ENCODE results near the gene MAX. TPM values are rescaled to one million over a fixed set of nuclear protein-coding genes. Genes with fewer than 3 reads are reported as not detected.

MAX gene
- total and polyA plus RNA-seq, 2 experiments from 2014 or later, result 25.0 to 27.7 TPM

GRCh38 chr14:65100922-65101541 lies 1.3 kb downstream of the MAX start (continued):
- no peak for TF ChIP-seq ZNF114 (CRISPR knock-in tag; IDR thresholded peaks at IDR 0.05)

GRCh38 chr14:65098586-65098985 lies 3.7 kb downstream of the MAX start:
- TF ChIP-seq EZH2phosphoT487 (IDR thresholded peaks at IDR 0.05; ENCODE audit: unreplicated experiment), result no peak
- TF ChIP-seq, protein P1, sequence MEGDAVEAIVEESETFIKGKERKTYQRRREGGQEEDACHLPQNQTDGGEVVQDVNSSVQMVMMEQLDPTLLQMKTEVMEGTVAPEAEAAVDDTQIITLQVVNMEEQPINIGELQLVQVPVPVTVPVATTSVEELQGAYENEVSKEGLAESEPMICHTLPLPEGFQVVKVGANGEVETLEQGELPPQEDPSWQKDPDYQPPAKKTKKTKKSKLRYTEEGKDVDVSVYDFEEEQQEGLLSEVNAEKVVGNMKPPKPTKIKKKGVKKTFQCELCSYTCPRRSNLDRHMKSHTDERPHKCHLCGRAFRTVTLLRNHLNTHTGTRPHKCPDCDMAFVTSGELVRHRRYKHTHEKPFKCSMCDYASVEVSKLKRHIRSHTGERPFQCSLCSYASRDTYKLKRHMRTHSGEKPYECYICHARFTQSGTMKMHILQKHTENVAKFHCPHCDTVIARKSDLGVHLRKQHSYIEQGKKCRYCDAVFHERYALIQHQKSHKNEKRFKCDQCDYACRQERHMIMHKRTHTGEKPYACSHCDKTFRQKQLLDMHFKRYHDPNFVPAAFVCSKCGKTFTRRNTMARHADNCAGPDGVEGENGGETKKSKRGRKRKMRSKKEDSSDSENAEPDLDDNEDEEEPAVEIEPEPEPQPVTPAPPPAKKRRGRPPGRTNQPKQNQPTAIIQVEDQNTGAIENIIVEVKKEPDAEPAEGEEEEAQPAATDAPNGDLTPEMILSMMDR (conservative IDR thresholded peaks at IDR 0.05; ENCODE audit: low read depth in 2 of 2), result no peak
- no peak for TF ChIP-seq CREB1 (CRISPR knock-in tag; IDR thresholded peaks at IDR 0.05; ENCODE audit: low read depth)
- TF ChIP-seq NANOG (IDR thresholded peaks at IDR 0.05; ENCODE audit: borderline replicate concordance), result no peak
- no peak for TF ChIP-seq ZNF331 (CRISPR knock-in tag; IDR thresholded peaks at IDR 0.05; ENCODE audit: low read depth)
- TF ChIP-seq STAT1 (IDR thresholded peaks at IDR 0.05; ENCODE audit: unreplicated experiment), result no peak
- TF ChIP-seq ETS1 (IDR thresholded peaks at IDR 0.05), result no peak
- TF ChIP-seq JUNB (IDR thresholded peaks at IDR 0.05; ENCODE audit: unreplicated experiment), result no peak
- TF ChIP-seq ZNF114 (CRISPR knock-in tag; IDR thresholded peaks at IDR 0.05), result no peak
- no peak for TF ChIP-seq POLR2AphosphoS5 (IDR thresholded peaks at IDR 0.05; ENCODE audit: low read depth)
- no peak overlapping the region for H3K4me2 ChIP-seq
- H3K4me3 ChIP-seq, result no peak overlapping the region
- Mint-ChIP-seq H3K27me3 (ENCODE audit: insufficient read depth, low read depth, poor library complexity) (peaks cover 8% of the 10 kb centered on the region), H3K36me3 (ENCODE audit: low read depth) (peaks cover 32% of the 10 kb centered on the region), H3K4me3 (no peak overlapping the region), H3K9me3 (no peaks in the 10 kb centered on the region), H3K4me1 (peaks cover 36% of the 10 kb centered on the region), H3K27ac (no peak overlapping the region)
- no peak overlapping the region for H2AFZ ChIP-seq
- H3K79me2 ChIP-seq (replicated peaks; ENCODE audit: insufficient read depth), result peaks cover 68% of the 10 kb centered on the region
- DNase-seq (ENCODE audit: low spot score) (no peak), ATAC-seq (no peak)
- peaks cover 17% of the 10 kb centered on the region for H4K20me1 ChIP-seq (replicated peaks; ENCODE audit: insufficient read depth)
- peaks cover 10% of the 10 kb centered on the region for H3K4me1 ChIP-seq (ENCODE audit: insufficient read depth)
- H3K27me3 ChIP-seq (ENCODE audit: insufficient read depth), result no peaks in the 10 kb centered on the region
- no peaks in the 10 kb centered on the region for H3F3A ChIP-seq (replicated peaks; ENCODE audit: low read depth)
- no peaks in the 10 kb centered on the region for H3K9me2 ChIP-seq (ENCODE audit: insufficient read depth)
- H3K27ac ChIP-seq (ENCODE audit: low read depth), result no peak overlapping the region
- peaks cover under 1% of the 10 kb centered on the region; the same call in 1 of the 2 replicates for H3K36me3 ChIP-seq (ENCODE audit: insufficient read depth)

DNA sequence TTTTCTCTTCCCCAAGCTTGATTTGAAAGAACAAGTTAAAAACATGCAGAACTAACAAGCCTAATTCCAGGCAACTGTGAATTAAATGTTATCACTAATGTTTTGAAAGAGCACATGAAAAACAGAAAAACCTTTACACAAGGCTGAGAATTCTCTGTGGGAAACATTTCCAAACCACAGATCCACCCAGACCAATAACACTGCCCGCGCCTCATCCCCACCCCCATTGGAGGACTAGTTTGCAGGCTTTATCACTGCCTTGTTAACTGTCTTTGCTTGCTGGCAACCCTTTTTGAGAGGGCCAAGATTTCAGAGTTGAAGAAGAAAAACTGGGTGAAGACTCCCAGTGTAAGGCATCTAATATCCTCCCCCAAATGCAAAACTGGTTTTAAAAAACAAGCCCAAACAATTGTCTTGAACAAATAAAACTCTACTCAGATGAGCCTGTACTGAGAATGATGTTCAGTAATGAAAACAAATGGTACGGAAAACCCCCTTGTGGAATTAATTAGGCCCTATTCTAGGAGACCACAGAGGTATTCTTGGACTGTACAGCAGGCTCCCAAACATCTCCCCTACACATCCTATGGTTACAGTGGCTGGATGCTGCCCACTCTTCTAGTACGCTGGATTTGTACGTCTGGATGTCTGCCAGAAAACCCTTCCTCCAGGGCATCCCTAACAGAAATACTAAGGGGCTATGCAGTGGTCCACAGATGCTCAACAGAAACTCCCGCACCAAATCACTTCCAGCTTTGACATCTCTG lies 5.8 kb downstream of the MAX start:
- ATAC-seq (no peak), DNase-seq (ENCODE audit: low spot score) (no peak)
- Mint-ChIP-seq H3K4me1 (peaks cover 37% of the 10 kb centered on the region), H3K36me3 (ENCODE audit: low read depth) (peaks cover 46% of the 10 kb centered on the region), H3K9me3 (no peaks in the 10 kb centered on the region), H3K27me3 (ENCODE audit: insufficient read depth, low read depth, poor library complexity) (peaks cover 2% of the 10 kb centered on the region), H3K27ac (no peak overlapping the region), H3K4me3 (no peak overlapping the region)
- Histone ChIP-seq H3K79me2 (replicated peaks; ENCODE audit: insufficient read depth) (peaks cover 68% of the 10 kb centered on the region), H3K9me2 (ENCODE audit: insufficient read depth) (no peaks in the 10 kb centered on the region), H3K4me2 (no peak overlapping the region), H3K27ac (ENCODE audit: low read depth) (no peak overlapping the region), H3K27me3 (ENCODE audit: insufficient read depth) (no peaks in the 10 kb centered on the region), H3K36me3 (ENCODE audit: insufficient read depth) (peaks cover 14% of the 10 kb centered on the region), H4K20me1 (replicated peaks; ENCODE audit: insufficient read depth) (peaks cover 17% of the 10 kb centered on the region), H3K4me3 (no peak overlapping the region), H3F3A (replicated peaks; ENCODE audit: low read depth) (no peaks in the 10 kb centered on the region), H2AFZ (no peak overlapping the region), H3K4me1 (ENCODE audit: insufficient read depth) (peaks cover 10% of the 10 kb centered on the region)
- TF ChIP-seq NANOG (IDR thresholded peaks at IDR 0.05; ENCODE audit: borderline replicate concordance) (no peak), EZH2phosphoT487 (IDR thresholded peaks at IDR 0.05; ENCODE audit: unreplicated experiment) (no peak), EZH2 (IDR thresholded peaks at IDR 0.05; ENCODE audit: low read depth, unreplicated experiment) (no peak), ETS1 (IDR thresholded peaks at IDR 0.05) (no peak)

Measured in GM23338 (cell line).